Measurements from ENCODE around the gene CDK16.

DNA sequence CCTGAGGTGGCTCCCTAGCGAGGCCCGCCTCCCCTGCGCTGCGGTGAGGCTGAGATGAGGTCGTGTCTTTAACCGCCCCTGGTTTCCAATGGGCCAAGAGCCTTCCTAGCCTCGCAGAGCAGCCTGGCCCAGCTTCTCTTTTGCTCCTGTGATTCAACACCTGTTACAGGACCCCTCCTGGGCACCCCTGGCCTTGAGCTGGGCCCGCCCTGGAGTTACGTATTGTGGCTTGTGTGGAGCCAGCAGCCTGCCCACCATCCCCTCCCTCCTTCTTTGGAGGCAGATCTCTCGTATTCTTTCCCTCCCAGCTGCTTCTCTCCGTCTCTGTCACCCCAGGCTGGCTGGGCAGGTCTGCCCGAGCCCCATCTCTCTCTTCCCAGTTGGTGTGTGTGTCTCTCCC is 44.1 kb upstream of the CDK16 start:
- TF ChIP-seq, protein P1, sequence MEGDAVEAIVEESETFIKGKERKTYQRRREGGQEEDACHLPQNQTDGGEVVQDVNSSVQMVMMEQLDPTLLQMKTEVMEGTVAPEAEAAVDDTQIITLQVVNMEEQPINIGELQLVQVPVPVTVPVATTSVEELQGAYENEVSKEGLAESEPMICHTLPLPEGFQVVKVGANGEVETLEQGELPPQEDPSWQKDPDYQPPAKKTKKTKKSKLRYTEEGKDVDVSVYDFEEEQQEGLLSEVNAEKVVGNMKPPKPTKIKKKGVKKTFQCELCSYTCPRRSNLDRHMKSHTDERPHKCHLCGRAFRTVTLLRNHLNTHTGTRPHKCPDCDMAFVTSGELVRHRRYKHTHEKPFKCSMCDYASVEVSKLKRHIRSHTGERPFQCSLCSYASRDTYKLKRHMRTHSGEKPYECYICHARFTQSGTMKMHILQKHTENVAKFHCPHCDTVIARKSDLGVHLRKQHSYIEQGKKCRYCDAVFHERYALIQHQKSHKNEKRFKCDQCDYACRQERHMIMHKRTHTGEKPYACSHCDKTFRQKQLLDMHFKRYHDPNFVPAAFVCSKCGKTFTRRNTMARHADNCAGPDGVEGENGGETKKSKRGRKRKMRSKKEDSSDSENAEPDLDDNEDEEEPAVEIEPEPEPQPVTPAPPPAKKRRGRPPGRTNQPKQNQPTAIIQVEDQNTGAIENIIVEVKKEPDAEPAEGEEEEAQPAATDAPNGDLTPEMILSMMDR (conservative IDR thresholded peaks at IDR 0.05 in 1 of 2, IDR thresholded peaks at IDR 0.05 in 1 of 2; ENCODE audit: low read depth in 1 of 2, low read length in 2 of 2) = no peak
- TF ChIP-seq EZH2 (IDR thresholded peaks at IDR 0.05; ENCODE audit: low read length, missing control alignments) = no peak
